Measurements from ENCODE around the gene NFATC2IP. TPM values are rescaled to one million over a fixed set of nuclear protein-coding genes. Genes with fewer than 3 reads are reported as not detected.
"Not testable (repeated sequence)": the region's sequence is repeated elsewhere in the genome, so short reads cannot be mapped to it uniquely, and the experiment has no call there.

The NFATC2IP gene
- total RNA-seq, 1 donor from 2014 or later, result 38.4 TPM

GRCh38 chr16:28923652-28924398 lies 26.9 kb upstream of the NFATC2IP start:
- peaks cover 13% of the 10 kb centered on the region for H3K36me3 ChIP-seq
- peaks cover 12% of the 10 kb centered on the region for H3K4me1 ChIP-seq
- H3K27ac ChIP-seq, result peak overlapping the region; percentile 99
- intact Hi-C loops (cut with DNase I), result no loop called here
- no peaks in the 10 kb centered on the region for H3K27me3 ChIP-seq (ENCODE audit: low read depth)
- peak in 1 of 2 donors; percentile 0 for ATAC-seq
- no peaks in the 10 kb centered on the region for H3K9me3 ChIP-seq
- TF ChIP-seq, protein P1, sequence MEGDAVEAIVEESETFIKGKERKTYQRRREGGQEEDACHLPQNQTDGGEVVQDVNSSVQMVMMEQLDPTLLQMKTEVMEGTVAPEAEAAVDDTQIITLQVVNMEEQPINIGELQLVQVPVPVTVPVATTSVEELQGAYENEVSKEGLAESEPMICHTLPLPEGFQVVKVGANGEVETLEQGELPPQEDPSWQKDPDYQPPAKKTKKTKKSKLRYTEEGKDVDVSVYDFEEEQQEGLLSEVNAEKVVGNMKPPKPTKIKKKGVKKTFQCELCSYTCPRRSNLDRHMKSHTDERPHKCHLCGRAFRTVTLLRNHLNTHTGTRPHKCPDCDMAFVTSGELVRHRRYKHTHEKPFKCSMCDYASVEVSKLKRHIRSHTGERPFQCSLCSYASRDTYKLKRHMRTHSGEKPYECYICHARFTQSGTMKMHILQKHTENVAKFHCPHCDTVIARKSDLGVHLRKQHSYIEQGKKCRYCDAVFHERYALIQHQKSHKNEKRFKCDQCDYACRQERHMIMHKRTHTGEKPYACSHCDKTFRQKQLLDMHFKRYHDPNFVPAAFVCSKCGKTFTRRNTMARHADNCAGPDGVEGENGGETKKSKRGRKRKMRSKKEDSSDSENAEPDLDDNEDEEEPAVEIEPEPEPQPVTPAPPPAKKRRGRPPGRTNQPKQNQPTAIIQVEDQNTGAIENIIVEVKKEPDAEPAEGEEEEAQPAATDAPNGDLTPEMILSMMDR (IDR thresholded peaks at IDR 0.05), result no peak
- peak overlapping the region; percentile 85 for H3K4me3 ChIP-seq
- DNase-seq, result no peak

- Histone ChIP-seq H3K9me3 (no peaks in the 10 kb centered on the region), H3K4me3 (peak overlapping the region; percentile 85), H3K27ac (peak overlapping the region; percentile 99), H3K36me3 (peaks cover 7% of the 10 kb centered on the region), H3K4me1 (peaks cover 12% of the 10 kb centered on the region), H3K27me3 (ENCODE audit: low read depth) (no peaks in the 10 kb centered on the region)
- DNase-seq, result no peak
- intact Hi-C loops (cut with DNase I), result no loop called here
- no peak for ATAC-seq
- TF ChIP-seq, protein P1 (IDR thresholded peaks at IDR 0.05), result peak; percentile 17
Observed at GRCh38 chr16:28924399-28924761, 26.4 kb upstream of the NFATC2IP start.

DNA sequence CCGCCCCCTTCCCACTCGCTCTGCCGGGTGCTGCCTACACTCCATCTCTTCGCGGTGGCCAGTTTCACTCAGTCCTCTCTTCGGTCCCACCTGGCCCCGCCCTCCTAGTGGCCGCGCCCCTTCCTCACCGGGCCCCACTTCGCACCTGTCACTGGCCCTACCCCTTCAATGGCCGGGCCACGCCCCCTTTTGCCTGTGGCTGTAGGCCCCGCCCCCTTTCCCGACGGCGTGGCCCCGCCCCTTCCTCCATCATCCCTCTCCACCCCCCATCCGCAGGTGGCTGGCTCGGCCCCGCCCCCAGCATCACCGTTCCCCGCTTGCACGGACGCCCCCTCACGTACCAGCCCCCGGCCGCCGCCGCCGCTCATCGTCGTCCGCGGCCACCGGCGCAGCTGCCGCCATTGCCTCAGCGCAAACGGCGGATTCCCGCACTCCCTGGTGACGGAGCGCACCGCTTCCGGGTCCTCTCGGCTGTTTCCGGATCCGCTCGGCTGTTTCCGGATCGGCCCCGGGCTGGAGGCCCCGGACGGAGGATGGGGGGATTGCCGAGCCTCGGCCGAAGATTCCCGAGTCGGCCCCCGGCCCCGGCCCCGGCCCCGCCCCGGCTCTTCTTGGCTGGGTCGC lies 25.9 kb upstream of the NFATC2IP start, which contains the start of gene RABEP2:
TSS of gene RABEP2 (minus strand) at position 477 of the 624 bp plus-strand sequence. CDS start at position 402, 75 bp downstream.
- Histone ChIP-seq H3K27ac (peak within 1 kb of the TSS; percentile 99), H3K36me3 (peaks cover 3% of the 10 kb centered on the region), H3K27me3 (ENCODE audit: low read depth) (no peaks in the 10 kb centered on the region), H3K9me3 (no peaks in the 10 kb centered on the region), H3K4me3 (peak within 1 kb of the TSS; percentile 85), H3K4me1 (peaks cover 12% of the 10 kb centered on the region)
- DNase-seq (peak; percentile 96), ATAC-seq (peak; percentile 95 to 96)
- TF ChIP-seq, protein P1 (IDR thresholded peaks at IDR 0.05), result no peak
- intact Hi-C loops (cut with DNase I), result no loop called here

GRCh38 chr16:28925386-28926228 lies 25.1 kb upstream of the NFATC2IP start:
- intact Hi-C loops (cut with DNase I), result no loop called here
- TF ChIP-seq, protein P1 (IDR thresholded peaks at IDR 0.05), result no peak
- no peaks in the 10 kb centered on the region for H3K9me3 ChIP-seq
- no peaks in the 10 kb centered on the region for H3K27me3 ChIP-seq (ENCODE audit: low read depth)
- H3K36me3 ChIP-seq, result no peaks in the 10 kb centered on the region
- peak overlapping the region; percentile 85 for H3K4me3 ChIP-seq
- peaks cover 12% of the 10 kb centered on the region for H3K4me1 ChIP-seq
- DNase-seq (peak; percentile 79), ATAC-seq (peak; percentile 61 to 68)
- H3K27ac ChIP-seq, result peak overlapping the region; percentile 99

DNA sequence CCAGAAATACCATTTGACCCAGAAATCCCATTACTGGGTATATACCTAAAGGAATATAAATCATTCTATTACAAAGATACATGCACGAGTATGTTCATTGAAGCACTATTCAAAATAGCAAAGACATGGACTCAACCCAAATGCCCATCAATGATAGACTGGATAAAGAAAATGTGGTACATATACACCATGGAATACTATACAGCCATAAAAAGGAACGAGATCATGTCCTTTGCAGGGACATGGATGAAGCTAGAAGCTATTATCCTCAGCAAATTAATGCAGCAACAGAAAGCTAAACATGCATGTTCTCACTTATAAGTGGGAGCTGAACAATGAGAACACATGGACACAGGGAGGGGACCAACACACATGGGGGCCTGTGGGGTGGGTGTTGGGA lies 24.5 kb upstream of the NFATC2IP start:
- intact Hi-C loops (cut with DNase I); DNase-seq; H3K27me3 ChIP-seq (ENCODE audit: low read depth); ATAC-seq; H3K36me3 ChIP-seq; H3K9me3 ChIP-seq: not testable (repeated sequence)
- Histone ChIP-seq H3K27ac (peak overlapping the region; percentile 99), H3K4me1 (peaks cover 12% of the 10 kb centered on the region), H3K4me3 (peak overlapping the region; percentile 85)

All from lower lobe of right lung (tissue), 2 donors.